Middle frontal gyrus (tissue), 1 donor: Measurements from ENCODE around the gene FN1.

Experiments
- DNase-seq: peaks from one replicate; pipeline ENCODE4 v3.0.0-alpha.2; 2015; ENCODE audit warnings: low spot score; ENCODE audit errors: extremely low spot score

FN1 gene

DNA sequence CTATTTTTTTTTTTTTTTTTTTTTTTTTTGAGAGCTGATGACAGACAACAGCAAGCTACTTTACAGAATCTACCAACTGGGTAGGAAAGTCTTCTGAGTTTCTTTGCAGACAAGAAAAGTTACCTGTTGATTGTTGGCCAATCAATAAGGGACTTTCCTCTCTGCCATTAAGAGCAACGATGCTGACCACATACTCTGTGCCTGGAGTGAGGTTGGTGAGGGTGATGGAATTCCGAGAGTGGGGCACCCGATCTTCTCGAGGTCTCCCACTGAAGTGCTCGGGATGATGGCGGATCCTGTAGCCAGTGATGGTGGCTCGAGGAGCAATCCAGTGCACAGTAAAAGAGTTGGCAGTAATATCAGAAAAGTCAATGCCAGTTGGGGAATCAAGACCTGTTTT, 49.3 kb downstream of the FN1 start:
- DNase-seq = no peak

- DNase-seq = no peak
Observed at GRCh38 chr2:215384710-215385109, 51.2 kb downstream of the FN1 start.

DNA sequence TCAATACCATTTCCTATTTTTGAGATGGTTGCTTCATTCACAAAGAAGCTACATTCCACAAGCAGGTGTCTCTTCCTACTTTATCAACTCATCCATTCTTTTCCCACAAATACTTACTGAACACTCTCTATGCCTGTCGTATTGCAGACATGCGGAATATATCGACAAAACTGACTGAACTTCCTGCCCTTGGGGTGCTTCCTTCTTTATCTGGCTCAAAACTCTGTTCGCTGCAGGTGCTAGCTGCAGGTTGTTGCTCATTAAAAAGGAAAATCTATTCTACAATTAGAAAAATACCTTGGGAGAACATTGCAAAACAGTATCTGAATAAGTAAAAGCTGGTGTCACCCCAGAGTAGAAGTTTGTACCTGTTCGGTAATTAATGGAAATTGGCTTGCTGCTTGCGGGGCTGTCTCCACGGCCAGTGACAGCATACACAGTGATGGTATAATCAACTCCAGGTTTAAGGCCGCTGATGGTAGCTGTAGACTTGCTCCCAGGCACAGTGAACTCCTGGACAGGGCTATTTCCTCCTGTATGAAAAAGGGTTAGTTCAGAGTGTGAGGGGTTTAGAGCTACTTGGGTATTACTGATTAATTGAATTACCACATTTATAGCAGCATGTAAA, 52.1 kb downstream of the FN1 start:
- DNase-seq = no peak

DNA sequence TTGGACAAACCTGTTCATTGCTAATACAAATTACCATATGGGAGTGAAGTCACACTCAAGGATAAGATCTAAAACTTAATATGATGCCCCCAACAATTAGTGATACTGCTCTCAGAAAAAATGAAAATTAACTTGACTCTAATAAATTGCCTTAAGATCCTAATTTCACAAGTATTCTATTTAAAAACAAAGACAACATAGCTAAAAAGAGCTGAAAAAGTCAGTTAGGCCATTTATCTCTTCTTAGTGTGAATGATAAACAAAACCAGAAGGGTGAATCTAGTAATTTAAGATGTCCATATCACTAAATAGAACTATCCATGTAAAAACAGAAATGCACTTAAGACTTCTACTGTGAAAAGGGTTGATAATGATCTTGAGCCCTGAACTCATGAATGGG, 53.4 kb downstream of the FN1 start:
- DNase-seq = no peak

DNA sequence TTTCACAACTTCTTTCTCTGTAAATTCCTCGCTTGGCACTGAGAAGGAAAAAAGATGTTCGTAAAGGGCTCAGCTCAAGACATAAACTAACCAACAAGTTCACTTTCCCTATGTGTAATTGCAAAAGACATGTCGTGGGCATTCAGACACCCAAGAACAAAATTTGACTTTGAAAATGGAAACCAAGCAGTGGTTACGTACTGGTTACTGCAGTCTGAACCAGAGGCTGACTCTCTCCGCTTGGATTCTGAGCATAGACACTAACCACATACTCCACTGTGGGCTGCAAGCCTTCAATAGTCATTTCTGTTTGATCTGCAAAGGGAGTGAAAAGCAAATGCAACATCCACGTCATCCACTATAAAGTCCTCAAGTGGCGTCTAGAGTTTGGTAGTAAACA, 53.9 kb downstream of the FN1 start:
- DNase-seq = no peak

DNA sequence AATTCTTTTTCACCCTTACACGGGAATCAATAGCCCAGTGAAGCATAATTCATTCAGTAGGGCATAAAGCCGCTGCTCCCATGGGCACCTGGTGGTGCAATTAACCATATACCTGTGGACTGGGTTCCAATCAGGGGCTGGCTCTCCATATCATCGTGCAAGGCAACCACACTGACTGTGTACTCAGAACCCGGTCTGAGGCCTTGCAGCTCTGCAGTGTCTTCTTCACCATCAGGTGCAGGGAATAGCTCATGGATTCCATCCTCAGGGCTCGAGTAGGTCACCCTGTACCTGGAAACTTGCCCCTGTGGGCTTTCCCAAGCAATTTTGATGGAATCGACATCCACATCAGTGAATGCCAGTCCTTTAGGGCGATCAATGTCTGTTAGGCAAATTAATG, 55.2 kb downstream of the FN1 start:
- DNase-seq = no peak

DNA sequence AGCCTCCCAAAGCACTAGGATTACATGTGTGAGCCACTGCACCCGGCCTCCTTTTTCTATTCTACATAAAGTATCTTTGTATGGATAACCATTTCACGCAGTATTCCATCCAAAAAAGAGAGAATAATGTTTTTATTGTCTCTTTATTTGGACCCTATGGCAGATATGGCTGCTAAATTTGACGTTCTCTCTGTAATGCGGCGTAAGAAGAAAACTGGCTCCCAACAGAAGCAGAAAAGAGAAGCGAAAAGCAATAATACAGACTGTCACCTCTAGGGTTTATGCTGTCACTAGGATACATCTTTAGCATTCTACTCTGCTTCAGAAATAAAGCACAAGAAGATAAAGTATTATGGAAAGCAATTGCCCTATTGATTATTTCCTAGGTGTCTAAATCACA, 55.9 kb downstream of the FN1 start:
- DNase-seq = no peak

DNA sequence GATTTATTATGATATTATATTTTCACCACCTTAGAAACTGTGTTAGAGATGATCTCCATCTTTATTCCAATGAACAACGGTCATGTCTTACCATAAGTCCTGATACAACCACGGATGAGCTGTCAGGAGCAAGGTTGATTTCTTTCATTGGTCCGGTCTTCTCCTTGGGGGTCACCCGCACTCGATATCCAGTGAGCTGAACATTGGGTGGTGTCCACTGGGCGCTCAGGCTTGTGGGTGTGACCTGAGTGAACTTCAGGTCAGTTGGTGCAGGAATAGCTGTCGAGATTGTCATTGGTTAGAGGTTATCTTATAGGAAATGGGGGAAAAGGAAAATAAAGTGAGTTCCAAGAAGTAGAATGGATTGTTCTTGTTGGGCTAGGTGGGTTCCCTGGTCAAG, 56.8 kb downstream of the FN1 start:
- DNase-seq = no peak

- no peak for DNase-seq
Observed at GRCh38 chr2:215378045-215378444, 57.8 kb downstream of the FN1 start.

DNA sequence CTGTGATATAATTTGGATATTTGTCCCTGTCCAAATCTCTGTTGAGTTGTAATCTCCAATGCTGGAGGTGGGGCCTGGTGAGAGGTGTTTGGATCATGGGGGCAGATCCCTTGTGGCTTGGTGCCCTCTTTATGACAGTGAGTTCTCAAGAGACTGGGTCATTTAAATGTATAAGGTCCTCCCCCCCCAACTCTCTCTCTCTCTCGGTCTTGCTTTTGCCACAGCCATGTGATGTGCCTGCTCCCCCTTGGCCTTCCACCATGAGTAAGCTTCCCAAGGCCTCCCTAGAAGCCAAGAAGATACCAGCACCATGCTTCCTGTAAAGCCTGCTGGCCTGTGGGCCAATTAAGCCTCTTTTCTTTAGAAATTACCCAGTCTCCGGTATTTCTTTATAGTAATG, 58.6 kb downstream of the FN1 start:
- no peak for DNase-seq

DNA sequence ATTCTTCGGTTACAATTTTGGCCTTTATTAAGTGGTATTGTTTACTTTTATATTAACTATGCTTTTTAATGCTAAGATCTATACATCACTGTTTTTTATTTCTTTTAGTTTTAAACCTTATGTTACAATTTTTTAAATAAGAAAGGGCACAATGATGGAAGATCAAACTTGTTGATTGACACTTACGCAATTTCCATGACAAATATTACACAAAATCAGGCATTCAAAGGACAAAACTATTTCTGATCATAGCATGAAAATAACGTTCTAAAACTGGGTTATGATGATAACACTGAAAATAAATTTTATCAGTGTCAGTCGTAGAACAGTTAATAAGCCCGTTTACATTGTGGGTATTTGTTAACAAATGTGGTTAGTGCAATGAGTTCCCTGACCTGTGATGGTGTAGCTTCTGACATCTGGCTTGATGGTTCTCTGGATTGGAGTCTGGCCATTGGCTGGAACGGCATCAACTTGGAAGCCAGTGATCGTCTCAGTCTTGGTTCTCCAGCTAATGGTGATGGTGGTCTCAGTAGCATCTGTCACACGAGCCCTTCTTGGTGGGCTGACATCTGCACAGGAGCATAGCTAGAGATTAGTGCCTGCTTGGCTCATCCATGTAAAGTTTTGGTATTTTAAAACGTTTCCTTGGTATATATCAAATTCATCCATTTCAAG, 59.6 kb downstream of the FN1 start:
- DNase-seq = no peak

- no peak for DNase-seq
Observed at GRCh38 chr2:215375467-215375830, 60.4 kb downstream of the FN1 start.

- DNase-seq = no peak
Observed at GRCh38 chr2:215374642-215375466, 61.0 kb downstream of the FN1 start.

DNA sequence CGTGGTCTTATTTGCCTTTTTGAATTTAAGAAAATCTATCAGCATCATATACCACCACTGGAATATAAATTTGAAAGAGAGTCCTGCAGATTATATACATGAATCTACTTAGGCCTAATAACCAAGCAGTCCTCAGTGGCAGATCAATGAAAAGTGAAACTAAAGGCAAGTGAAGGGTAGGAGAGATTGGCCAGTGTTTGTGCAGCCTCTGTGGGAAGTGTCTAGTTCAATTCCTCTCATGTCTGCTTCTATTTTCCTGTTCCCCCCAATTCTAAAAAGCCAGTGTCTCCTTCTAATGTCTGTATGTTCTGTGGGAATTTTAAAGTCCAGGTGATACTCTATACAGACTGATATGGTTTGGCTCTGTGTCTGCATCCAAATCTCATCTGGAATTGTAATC, 61.9 kb downstream of the FN1 start:
- DNase-seq = no peak

DNA sequence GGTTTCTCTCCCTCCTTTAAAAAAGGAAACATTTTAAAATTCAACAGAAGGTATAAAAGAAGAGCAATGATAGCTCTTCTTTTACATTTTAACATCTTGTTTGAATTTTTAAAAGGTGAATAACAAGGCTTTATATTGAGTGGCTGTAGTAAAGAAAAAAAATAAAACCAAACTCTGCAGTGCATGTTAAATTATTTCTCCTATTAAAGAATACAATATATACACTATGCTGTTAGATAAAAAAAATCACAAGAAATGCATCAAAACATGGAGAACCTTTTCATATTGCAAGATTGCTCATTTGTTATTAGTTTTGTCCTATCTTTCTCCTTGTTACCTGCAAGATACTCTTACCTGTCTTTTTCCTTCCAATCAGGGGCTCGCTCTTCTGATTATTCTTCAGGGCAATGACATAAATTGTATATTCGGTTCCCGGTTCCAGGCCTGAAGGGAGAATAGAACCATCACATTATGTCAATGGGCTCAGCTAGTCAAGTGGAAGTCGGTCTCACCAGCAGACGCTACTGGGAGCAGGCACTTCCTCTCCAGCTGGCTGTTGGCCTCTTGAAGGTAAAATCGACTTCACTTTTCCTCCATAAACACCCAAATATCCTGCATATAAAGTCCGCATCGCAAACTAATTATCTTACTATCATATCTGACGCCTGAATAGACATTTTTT, 62.8 kb downstream of the FN1 start:
- no peak for DNase-seq

DNA sequence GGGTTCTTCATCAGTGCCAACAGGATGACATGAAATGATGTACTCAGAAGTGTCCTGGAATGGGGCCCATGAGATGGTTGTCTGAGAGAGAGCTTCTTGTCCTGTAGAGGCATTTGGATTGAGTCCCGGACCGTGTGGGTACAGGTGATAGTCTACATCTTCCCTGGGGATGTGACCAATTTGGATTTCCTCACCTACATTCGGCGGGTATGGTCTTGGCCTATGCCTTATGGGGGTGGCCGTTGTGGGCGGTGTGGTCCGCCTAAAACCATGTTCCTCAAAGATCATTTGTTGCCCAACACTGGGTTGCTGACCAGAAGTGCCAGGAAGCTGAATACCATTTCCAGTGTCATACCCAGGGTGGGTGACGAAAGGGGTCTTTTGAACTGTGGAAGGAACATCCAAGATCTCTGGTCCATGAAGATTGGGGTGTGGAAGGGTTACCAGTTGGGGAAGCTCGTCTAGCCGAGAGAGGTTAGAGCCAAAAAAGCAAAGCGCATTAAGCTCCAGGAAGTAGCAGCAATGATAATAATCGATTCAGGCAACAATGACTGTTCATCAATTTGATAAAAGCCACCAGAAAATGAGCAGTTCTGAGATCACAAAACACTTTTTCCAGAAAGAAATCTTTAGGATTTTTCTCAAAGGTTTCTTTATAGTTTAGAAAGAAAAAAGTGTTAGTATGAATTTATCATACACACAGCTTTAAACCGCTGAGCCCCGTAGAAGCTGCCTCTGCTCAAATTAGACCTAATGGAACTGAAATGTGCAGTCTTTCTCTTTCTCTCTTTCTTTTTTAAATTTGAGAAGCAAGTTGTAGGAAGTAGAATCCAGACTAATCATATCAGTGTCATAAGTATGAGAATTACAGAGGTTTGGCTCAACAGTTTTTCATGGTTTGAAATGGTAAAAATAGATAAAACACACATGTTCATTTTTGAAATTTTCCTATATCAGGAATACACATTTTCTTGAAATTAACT, 63.7 kb downstream of the FN1 start:
- no peak for DNase-seq

- DNase-seq = no peak
Observed at GRCh38 chr2:215370112-215370965, 65.5 kb downstream of the FN1 start.

DNA sequence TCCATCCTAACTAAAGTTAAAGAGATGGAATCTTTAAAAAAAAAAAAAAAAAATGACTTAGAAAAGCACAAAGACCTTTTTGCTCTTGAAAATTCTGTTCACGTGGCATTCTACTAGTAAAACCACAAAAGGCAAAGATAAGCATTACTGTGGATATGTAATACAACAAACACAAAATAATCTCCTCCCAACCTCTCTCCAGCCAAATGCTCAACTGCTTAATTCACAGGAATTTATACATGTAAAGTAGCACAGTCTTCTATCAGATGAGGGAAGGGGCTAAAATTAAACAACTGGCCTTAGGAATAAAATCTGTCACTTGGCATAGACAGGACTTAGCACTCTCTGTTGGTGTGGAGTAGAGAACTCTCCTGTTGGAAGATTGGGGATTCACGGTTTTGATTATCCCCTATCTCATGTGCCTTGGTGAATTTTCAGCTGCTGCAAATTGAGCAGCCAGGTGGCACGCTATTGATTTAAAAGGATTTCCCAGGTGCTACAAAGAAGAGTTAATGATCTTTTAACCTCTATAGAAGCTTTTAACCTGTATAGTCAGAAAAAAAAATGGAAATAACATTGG, 66.6 kb downstream of the FN1 start:
- no peak for DNase-seq

DNA sequence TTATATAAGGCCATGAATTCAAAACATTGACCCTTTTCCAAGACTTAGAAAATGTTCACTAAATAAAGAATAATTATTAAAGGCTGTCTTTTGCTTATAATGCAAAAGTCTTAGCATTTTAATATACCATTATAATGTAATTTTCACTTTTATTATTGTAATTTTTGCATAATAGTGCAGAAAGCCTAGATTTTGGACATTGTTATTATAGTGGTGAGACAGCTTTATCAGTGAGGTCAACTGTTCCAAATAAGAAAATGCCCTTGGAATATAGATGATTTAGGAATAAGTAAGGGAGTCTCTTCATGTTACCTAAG, 67.4 kb downstream of the FN1 start:
- DNase-seq = no peak
